SJSA1 (cell line): Measurements from ENCODE around the gene EHBP1. TPM values are rescaled to one million over a fixed set of nuclear protein-coding genes. Genes with fewer than 3 reads are reported as not detected.

Experiments
- DNase-seq, 2 experiments: peaks; one replicate each; pipeline ENCODE4 v3.0.0-alpha.2; 2015 to 2020; ENCODE audit warnings: low spot score in 2 of 2, low read depth in 1 of 2
- H3K27ac ChIP-seq: fragments of 250-450 bp; sonication (Bioruptor Pico); 2 replicates; pipeline ENCODE4 v1.5.1; 2020; ENCODE audit warnings: mild to moderate bottlenecking, moderate library complexity
- H3K27me3 ChIP-seq: fragments of 250-450 bp; sonication (Bioruptor Pico); replicated peaks from 2 replicates; pipeline ENCODE4 v1.5.1; 2020; ENCODE audit warnings: mild to moderate bottlenecking, moderate library complexity
- H3K36me3 ChIP-seq: fragments of 250-450 bp; sonication (Bioruptor Pico); 2 replicates; pipeline ENCODE4 v1.5.1; 2020; ENCODE audit warnings: mild to moderate bottlenecking
- H3K4me1 ChIP-seq: fragments of 250-450 bp; sonication (Bioruptor Pico); replicated peaks from 2 replicates; pipeline ENCODE4 v1.6.1; 2021; ENCODE audit warnings: mild to moderate bottlenecking
- H3K4me3 ChIP-seq: fragments of 250-450 bp; sonication (Bioruptor Pico); 2 replicates; pipeline ENCODE4 v1.5.1; 2020; ENCODE audit warnings: mild to moderate bottlenecking
- H3K9me3 ChIP-seq: fragments of 250-450 bp; sonication (Bioruptor Pico); replicated peaks from 2 replicates; pipeline ENCODE4 v1.5.1; 2020; ENCODE audit warnings: mild to moderate bottlenecking
- total RNA-seq: library from RNA; depleted of rRNA; stranded (reverse); fragments of >200 nt; shearing (Covaris generic); gene quantifications from 2 replicates; pipeline ENCODE4 v1.2.3, GENCODE V29; 2014

The EHBP1 gene
- total RNA-seq, 1 experiment from 2014 or later = 60.1 TPM

DNA sequence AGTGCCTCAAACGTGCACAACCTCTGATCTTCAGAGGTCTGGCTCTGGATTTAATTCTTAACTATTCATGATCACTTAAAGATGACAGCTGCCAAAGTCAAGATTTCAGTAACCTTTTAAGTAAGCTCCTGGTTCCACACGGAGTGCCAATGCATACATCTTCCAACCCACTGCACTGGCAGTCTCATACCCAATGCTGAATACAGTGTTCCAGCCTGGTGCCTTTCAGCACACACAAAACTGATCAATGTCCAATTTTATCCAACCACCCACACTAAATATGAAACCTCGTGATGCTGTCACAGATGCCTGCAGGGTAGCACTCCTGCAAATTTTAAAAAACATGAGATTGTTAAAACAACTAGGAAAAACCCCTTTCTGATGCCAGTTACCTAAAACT lies 84.0 kb downstream of the EHBP1 start:
- H3K36me3 ChIP-seq = no peaks in the 10 kb centered on the region
- no peaks in the 10 kb centered on the region for H3K9me3 ChIP-seq
- no peak for DNase-seq
- H3K4me1 ChIP-seq = peaks cover 4% of the 10 kb centered on the region; the same call in 1 of the 2 replicates
- H3K27me3 ChIP-seq = no peaks in the 10 kb centered on the region
- no peak overlapping the region for H3K4me3 ChIP-seq
- no peak overlapping the region for H3K27ac ChIP-seq

DNA sequence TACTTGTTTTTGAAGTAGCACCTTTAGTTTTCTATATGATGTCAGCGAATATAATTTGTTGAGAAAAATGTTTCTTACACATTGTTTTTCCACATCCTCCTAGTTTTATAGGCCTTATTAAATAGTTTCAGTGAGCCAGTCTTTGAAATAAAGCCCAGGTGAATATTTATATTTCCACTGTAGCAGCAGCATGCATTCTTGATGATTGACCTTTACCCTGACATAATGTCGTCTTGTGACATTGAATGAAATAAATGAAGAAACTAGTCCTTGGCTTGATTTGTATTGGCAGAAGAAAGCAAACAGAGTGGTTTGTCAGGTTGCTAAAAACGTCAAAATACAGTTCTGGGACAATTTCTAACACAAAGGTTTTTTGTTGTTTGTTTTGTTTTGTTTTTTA lies 84.4 kb downstream of the EHBP1 start:
- H3K9me3 ChIP-seq = no peaks in the 10 kb centered on the region
- H3K4me3 ChIP-seq = no peak overlapping the region
- no peaks in the 10 kb centered on the region for H3K27me3 ChIP-seq
- no peak overlapping the region for H3K27ac ChIP-seq
- DNase-seq = no peak
- no peaks in the 10 kb centered on the region for H3K36me3 ChIP-seq
- peaks cover 4% of the 10 kb centered on the region; the same call in 1 of the 2 replicates for H3K4me1 ChIP-seq

DNA sequence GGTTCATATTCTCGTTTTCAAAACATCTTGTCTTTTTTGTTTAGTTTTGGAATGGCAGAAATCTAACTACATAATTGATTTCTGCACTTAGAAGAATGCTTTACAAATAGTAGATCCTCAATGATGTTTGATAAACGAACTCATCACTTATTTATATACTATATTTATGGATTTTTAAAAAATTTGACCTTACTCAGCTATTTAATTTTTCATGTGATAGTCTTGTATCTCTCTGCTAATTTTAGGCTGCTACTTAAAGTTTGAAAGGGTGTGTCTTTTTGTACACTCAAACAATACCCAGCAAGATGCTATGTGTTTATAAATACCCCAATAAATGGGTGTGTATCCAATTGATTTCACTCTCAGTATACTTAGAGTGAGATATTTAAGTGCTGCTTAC lies 86.9 kb downstream of the EHBP1 start:
- H3K27ac ChIP-seq = no peak overlapping the region
- H3K4me1 ChIP-seq = no peaks in the 10 kb centered on the region
- H3K9me3 ChIP-seq = no peaks in the 10 kb centered on the region
- H3K4me3 ChIP-seq = no peak overlapping the region
- DNase-seq = no peak
- H3K27me3 ChIP-seq = no peaks in the 10 kb centered on the region
- no peaks in the 10 kb centered on the region for H3K36me3 ChIP-seq

GRCh38 chr2:62793213-62793612 lies 87.7 kb downstream of the EHBP1 start:
- no peaks in the 10 kb centered on the region for H3K4me1 ChIP-seq
- H3K27me3 ChIP-seq = no peaks in the 10 kb centered on the region
- H3K4me3 ChIP-seq = no peak overlapping the region
- H3K9me3 ChIP-seq = no peaks in the 10 kb centered on the region
- no peaks in the 10 kb centered on the region for H3K36me3 ChIP-seq
- no peak for DNase-seq
- no peak overlapping the region for H3K27ac ChIP-seq

DNA sequence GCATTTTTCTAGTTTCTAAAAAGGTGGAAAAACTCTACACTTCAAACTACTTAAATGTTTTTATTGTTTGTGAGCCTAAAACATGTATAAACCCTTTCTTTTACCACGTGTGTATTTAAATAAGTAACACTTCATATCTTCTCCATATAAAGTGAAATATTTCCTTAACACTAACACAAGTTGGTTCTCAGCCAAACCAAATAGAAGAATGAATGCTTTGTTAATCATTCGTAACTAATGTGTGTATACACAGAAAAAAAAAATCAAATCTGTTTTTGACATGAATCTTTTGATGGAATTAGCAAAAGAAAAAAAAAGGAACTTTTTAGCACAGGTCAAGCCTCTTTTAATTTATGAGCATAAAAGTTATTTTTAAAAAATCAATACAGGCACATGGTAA lies 89.3 kb downstream of the EHBP1 start:
- H3K36me3 ChIP-seq = no peaks in the 10 kb centered on the region
- H3K4me1 ChIP-seq = no peaks in the 10 kb centered on the region
- H3K9me3 ChIP-seq = no peaks in the 10 kb centered on the region
- no peaks in the 10 kb centered on the region for H3K27me3 ChIP-seq
- DNase-seq = no peak
- H3K4me3 ChIP-seq = no peak overlapping the region
- no peak overlapping the region for H3K27ac ChIP-seq

DNA sequence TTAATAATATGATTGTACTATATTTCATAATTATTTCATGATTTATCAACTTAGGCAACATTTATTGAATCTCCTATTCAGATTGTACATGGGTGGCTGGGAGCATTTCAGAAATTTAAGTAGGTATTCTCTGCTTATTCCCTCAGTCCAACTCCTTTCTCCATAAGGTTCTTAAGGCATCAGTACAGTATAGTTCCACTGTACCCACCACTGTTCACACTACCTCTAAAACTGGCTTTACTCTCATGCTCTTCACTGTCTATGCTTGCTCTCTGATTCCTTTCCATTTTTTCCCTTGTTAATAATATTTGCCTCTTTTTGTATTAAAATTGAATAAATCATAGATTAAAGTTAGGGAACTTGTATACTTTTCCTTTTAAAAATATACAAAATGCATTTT lies 89.8 kb downstream of the EHBP1 start:
- H3K27me3 ChIP-seq = no peaks in the 10 kb centered on the region
- H3K4me3 ChIP-seq = no peak overlapping the region
- H3K27ac ChIP-seq = no peak overlapping the region
- no peak for DNase-seq
- H3K36me3 ChIP-seq = no peaks in the 10 kb centered on the region
- H3K9me3 ChIP-seq = no peaks in the 10 kb centered on the region
- no peaks in the 10 kb centered on the region for H3K4me1 ChIP-seq

DNA sequence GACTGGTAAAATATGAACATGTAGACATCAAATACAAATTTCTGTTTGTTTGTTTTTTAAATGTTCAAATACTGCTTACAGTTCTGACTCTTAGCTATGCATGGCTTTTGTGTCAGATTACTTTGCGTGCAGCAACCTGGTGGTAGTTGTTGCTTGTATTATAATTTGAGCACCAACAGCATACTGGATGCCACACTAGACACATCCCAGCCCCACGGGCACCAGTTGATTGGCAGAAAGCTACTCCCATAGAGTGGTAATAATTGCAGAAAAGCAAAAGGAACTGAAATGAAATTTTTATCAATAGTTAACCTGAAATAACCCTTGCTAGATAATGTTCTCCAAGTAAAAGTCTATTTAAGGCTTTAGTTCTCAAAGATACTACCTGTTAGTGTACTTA lies 91.6 kb downstream of the EHBP1 start:
- Histone ChIP-seq H3K36me3 (no peaks in the 10 kb centered on the region), H3K9me3 (no peaks in the 10 kb centered on the region), H3K4me3 (no peak overlapping the region), H3K27ac (no peak overlapping the region), H3K4me1 (no peaks in the 10 kb centered on the region), H3K27me3 (no peaks in the 10 kb centered on the region)
- DNase-seq = no peak

DNA sequence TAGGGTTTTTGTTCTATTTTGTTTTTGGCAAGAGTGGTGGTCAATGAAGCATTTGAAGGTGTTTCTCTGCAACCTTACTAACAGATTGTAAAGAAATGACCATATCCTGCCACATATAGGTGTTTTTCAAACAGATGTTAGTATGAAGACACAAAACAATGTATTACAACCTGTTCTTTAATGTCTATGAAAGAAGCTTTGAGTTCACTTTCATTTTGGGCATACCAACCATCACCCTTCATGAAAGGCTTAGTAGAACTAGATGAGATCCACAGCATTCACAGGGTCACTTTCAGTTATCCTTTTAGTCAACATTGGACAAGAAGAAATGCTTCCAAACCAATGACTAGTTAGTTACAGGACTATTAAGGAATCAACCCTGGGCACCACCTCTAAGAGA lies 95.1 kb downstream of the EHBP1 start:
- Histone ChIP-seq H3K9me3 (no peaks in the 10 kb centered on the region), H3K27ac (no peak overlapping the region), H3K4me3 (no peak overlapping the region), H3K27me3 (no peaks in the 10 kb centered on the region), H3K4me1 (no peaks in the 10 kb centered on the region), H3K36me3 (no peaks in the 10 kb centered on the region; the same call in 1 of the 2 replicates)
- no peak for DNase-seq

DNA sequence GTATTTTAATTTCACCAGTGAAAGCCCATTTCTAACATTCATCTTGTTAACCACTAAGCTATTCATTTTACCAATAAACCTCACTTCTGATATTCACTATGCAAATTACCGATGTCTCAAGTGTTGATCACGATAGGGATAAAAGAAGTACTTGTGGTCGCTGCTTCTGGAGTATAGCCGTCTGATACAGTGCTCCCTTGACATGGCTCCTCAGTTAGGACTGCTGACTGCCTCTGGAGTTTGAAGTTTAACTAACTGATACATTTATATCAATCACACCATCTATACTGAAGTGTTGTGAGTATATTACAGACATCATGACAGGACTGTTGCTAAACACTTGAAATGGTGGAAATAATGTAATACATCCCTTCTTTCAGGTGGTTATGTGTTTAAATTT lies 95.6 kb downstream of the EHBP1 start:
- Histone ChIP-seq H3K9me3 (no peaks in the 10 kb centered on the region), H3K4me1 (no peaks in the 10 kb centered on the region), H3K27ac (no peak overlapping the region), H3K4me3 (no peak overlapping the region), H3K27me3 (no peaks in the 10 kb centered on the region), H3K36me3 (no peaks in the 10 kb centered on the region; the same call in 1 of the 2 replicates)
- DNase-seq = no peak

DNA sequence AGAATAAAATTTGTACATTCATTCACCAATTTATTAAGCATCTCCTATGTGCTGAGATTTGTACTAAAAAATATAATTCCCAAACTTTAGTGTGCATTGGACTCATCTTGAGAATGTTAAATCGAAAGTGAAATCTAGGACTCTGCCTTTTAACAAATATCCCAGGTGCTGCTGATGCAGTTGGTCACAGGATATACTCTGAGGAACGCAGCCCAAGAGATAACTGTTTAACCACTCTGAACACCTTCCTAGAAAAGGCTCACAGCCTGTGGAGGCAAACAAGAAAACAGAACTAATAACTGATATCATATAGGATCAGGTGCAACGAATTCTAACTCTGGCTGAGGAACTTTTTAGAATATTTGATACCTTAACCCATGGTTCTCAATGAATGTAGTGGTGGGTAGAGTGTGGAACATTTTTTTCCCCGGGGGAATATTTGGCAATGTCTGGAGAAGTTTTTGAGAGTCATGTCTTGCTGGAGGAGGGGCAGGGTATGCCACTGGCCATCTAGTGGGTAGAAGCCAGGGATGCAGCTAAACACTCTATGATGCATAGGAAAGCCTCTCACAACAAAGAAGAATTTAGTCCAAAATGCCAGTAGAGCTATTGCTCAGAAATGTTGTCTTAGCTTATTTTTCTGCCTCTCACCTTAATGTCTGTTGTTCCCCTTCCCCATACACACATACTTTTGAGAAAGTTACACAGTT lies 96.5 kb downstream of the EHBP1 start:
- DNase-seq = no peak
- H3K9me3 ChIP-seq = no peaks in the 10 kb centered on the region
- H3K27ac ChIP-seq = no peak overlapping the region
- no peaks in the 10 kb centered on the region for H3K27me3 ChIP-seq
- no peak overlapping the region for H3K4me3 ChIP-seq
- H3K36me3 ChIP-seq = peaks cover 7% of the 10 kb centered on the region
- H3K4me1 ChIP-seq = no peaks in the 10 kb centered on the region

DNA sequence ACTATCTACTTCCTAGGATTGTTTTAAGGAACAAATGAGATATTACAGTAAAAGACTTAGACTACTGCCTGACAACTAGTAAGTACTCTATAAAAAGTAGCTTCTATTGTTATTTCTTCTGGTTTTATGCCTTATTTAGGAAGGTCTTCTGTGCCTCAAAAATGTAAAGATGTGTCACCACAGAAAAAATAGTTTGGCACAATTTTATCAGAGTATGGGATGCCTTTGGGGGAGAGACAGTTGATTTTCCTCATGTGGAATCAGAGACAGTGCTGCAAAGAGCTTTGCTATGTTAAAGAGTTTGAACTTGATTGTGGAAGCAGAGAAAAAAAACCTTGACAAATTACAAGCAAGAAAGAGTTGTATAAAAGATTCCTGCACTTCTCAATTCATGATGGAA lies 98.4 kb downstream of the EHBP1 start:
- H3K9me3 ChIP-seq = no peaks in the 10 kb centered on the region
- no peak for DNase-seq
- no peak overlapping the region for H3K27ac ChIP-seq
- no peak overlapping the region for H3K4me3 ChIP-seq
- no peaks in the 10 kb centered on the region for H3K27me3 ChIP-seq
- H3K4me1 ChIP-seq = no peaks in the 10 kb centered on the region
- H3K36me3 ChIP-seq = peaks cover 8% of the 10 kb centered on the region

GRCh38 chr2:62806231-62806630 lies 100.7 kb downstream of the EHBP1 start:
- no peak overlapping the region for H3K27ac ChIP-seq
- no peaks in the 10 kb centered on the region for H3K9me3 ChIP-seq

DNA sequence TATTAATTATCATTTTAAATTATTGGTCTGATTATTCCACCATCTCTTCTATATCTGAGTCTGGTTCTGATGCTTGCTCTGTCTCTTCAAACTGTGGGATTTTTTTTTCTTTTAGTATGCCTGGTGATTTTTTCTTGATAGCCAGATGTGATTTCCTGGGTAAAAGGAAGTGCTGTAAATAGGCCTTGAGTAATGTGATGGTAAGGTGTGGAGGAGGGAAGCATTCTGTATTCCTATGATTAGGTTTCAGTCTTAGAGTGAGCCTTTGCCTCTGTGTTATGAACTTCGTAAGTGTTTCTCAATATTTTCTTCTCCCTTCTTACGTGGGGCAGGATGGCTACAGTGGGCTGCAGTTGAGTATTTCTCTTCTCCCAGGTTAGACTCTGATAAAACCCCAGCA lies 103.0 kb downstream of the EHBP1 start:
- Histone ChIP-seq H3K36me3 (peaks cover 8% of the 10 kb centered on the region), H3K4me3 (no peak overlapping the region), H3K9me3 (no peaks in the 10 kb centered on the region), H3K27ac (no peak overlapping the region), H3K27me3 (no peaks in the 10 kb centered on the region), H3K4me1 (peaks cover 9% of the 10 kb centered on the region)
- DNase-seq = no peak

More at GRCh38 chr2:62806231-62806630, 100.7 kb downstream of the EHBP1 start:
- peaks cover 8% of the 10 kb centered on the region for H3K36me3 ChIP-seq
- no peak for DNase-seq
- H3K4me3 ChIP-seq = no peak overlapping the region
- H3K27me3 ChIP-seq = no peaks in the 10 kb centered on the region
- peaks cover 8% of the 10 kb centered on the region for H3K4me1 ChIP-seq

DNA sequence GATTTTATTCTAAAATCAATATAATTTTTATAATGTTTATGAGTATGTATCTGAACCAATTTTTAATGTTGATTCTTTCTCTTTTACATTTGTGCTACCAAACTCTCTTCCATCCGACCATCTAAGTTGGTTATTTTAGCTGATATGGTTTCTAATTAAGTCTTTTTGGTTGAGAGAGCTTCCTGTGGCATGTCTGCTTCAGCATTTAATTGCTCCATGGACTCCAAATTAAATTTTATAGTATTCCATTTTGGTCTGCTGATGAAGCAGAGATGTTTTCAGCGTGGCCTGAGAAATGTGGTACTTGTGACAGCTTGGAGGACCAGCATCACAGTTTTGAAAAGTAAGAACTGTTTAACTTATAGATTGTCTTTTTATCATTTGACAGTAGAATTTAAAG lies 105.6 kb downstream of the EHBP1 start:
- Histone ChIP-seq H3K9me3 (no peaks in the 10 kb centered on the region), H3K27ac (no peak overlapping the region), H3K27me3 (no peaks in the 10 kb centered on the region), H3K36me3 (peaks cover 8% of the 10 kb centered on the region), H3K4me3 (no peak overlapping the region), H3K4me1 (peaks cover 18% of the 10 kb centered on the region)
- no peak for DNase-seq

DNA sequence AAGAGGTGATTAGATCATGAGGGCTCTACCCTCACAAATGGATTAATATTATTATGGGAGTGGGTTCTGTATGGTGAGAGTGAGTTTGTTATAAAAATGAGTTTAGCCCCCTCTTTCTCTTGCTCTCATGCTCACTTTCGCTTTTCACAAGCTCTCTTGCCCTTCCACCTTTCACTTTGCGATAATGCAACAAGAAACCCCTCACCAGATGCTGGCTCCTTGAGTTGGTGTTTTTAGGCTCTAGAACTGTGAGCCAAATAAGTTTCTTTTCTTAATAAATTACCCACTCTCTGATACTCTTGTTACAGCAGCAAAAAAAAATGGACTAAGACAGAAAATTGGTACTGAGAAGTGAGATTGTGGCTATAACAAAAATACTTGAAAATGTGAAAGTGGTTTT lies 106.5 kb downstream of the EHBP1 start:
- no peaks in the 10 kb centered on the region for H3K27me3 ChIP-seq
- no peaks in the 10 kb centered on the region for H3K9me3 ChIP-seq
- H3K4me1 ChIP-seq = peaks cover 18% of the 10 kb centered on the region
- H3K4me3 ChIP-seq = no peak overlapping the region
- H3K27ac ChIP-seq = no peak overlapping the region
- H3K36me3 ChIP-seq = peaks cover 2% of the 10 kb centered on the region; the same call in 1 of the 2 replicates
- DNase-seq = no peak
